ENCODE results near the gene LOXL4. TPM values are rescaled to one million over a fixed set of nuclear protein-coding genes. Genes with fewer than 3 reads are reported as not detected.

The LOXL4 gene
- total RNA-seq, 1 donor from 2014 or later: not detected

GRCh38 chr10:98264378-98265065, 3.5 kb downstream of the LOXL4 start:
- peaks cover 16% of the 10 kb centered on the region for H3K27me3 Mint-ChIP-seq
- TF ChIP-seq CTCF (IDR thresholded peaks at IDR 0.05): no peak
- H3K4me3 Mint-ChIP-seq: no peak overlapping the region
- intact Hi-C loops (cut with micrococcal nuclease): no loop called here
- DNase-seq (no peak), ATAC-seq (ENCODE audit: low read depth) (no peak)
- no peaks in the 10 kb centered on the region for H3K36me3 Mint-ChIP-seq (ENCODE audit: low read depth)
- no peak overlapping the region for H3K27ac Mint-ChIP-seq
- CTCF ChIA-PET: no interaction called here
- POLR2A ChIA-PET: no interaction called here
- peaks cover 10% of the 10 kb centered on the region for H3K4me1 Mint-ChIP-seq
- H3K9me3 Mint-ChIP-seq: no peaks in the 10 kb centered on the region

DNA sequence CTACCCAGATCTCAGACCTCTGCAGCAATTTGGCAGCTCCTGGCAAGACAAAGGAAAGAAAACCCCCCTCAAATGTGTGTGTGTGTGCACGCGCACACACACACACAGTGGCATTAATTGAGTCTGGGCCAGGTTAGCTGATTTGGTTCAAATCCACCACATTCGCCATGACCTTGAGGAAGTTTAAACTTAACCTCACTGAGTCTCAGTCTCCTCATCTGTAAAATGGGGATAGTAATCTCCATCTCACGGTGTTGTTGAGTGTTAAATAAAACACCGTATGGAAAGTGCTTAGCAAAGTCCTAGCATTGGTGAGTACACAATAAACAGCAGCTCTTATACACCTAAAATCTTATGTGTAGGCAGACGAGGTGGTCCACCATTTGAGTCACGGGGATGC, 4.9 kb downstream of the LOXL4 start:
- POLR2A ChIA-PET: no interaction called here

GRCh38 chr10:98262571-98262970, 5.4 kb downstream of the LOXL4 start:
- ATAC-seq (ENCODE audit: low read depth) (no peak), DNase-seq (no peak)
- peaks cover 2% of the 10 kb centered on the region for H3K4me1 Mint-ChIP-seq
- H3K9me3 Mint-ChIP-seq: no peaks in the 10 kb centered on the region
- ChIA-PET CTCF (no interaction called here), POLR2A (no interaction called here)
- intact Hi-C loops (cut with micrococcal nuclease): no loop called here
- H3K36me3 Mint-ChIP-seq (ENCODE audit: low read depth): no peaks in the 10 kb centered on the region
- no peak overlapping the region for H3K4me3 Mint-ChIP-seq
- TF ChIP-seq CTCF (IDR thresholded peaks at IDR 0.05): no peak
- H3K27ac Mint-ChIP-seq: no peak overlapping the region
- H3K27me3 Mint-ChIP-seq: peaks cover 10% of the 10 kb centered on the region

More for the DNA sequence above, 4.9 kb downstream of the LOXL4 start:
- Mint-ChIP-seq H3K9me3 (no peaks in the 10 kb centered on the region), H3K27me3 (peaks cover 10% of the 10 kb centered on the region), H3K4me3 (no peak overlapping the region), H3K36me3 (ENCODE audit: low read depth) (no peaks in the 10 kb centered on the region), H3K27ac (no peak overlapping the region), H3K4me1 (peaks cover 5% of the 10 kb centered on the region)
- no peak for DNase-seq
- CTCF ChIA-PET: no interaction called here
- TF ChIP-seq CTCF (IDR thresholded peaks at IDR 0.05): no peak
- intact Hi-C loops (cut with micrococcal nuclease): no loop called here
- no peak for ATAC-seq (ENCODE audit: low read depth)

DNA sequence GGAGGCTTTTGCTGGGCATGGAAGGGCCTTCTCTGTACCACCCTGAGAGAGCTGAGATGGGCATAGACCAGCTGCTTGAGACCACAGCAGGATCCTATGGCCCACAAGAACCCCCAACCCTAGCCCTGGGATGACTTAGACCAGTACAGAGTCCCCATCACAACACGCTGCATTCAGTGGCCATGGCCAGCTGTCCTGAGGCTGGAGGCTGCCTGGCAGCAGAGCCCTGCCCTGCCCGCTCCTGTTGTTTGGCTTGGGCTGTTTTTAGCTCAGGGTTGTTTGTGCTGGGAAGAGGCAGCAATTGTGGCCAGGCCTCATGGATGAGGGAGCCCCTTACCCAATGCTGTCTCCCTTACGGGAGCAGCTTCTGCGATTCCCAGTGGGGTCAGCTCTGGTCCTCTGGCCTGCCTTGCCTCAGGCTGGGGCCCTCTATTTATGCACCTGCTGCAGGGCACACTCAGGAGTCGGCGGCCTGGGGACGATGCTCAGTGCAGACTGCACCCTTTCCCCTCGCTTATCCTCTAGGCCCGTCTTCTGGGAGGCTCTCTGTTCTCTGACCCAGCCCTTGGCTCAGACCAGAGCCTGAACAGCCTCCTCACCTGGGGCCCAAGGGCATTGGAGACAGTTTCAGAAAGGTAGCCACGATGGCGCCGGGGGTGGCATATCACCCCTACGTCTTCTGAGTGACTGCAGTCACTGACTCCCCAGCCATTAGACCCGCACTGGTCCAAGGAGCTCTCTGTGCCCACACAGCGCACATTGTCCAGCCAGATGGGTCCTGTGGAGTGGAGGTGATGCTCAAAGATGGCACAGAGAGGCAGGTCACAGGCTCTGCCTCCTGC, 6.3 kb downstream of the LOXL4 start:
- Mint-ChIP-seq H3K27ac (no peak overlapping the region), H3K9me3 (no peaks in the 10 kb centered on the region), H3K36me3 (ENCODE audit: low read depth) (no peaks in the 10 kb centered on the region), H3K27me3 (peaks cover 7% of the 10 kb centered on the region), H3K4me1 (no peaks in the 10 kb centered on the region), H3K4me3 (no peak overlapping the region)
- TF ChIP-seq CTCF (IDR thresholded peaks at IDR 0.05): no peak
- DNase-seq: no peak
- ATAC-seq (ENCODE audit: low read depth): no peak
- intact Hi-C loops (cut with micrococcal nuclease): no loop called here
- ChIA-PET CTCF (no interaction called here), POLR2A (no interaction called here)

DNA sequence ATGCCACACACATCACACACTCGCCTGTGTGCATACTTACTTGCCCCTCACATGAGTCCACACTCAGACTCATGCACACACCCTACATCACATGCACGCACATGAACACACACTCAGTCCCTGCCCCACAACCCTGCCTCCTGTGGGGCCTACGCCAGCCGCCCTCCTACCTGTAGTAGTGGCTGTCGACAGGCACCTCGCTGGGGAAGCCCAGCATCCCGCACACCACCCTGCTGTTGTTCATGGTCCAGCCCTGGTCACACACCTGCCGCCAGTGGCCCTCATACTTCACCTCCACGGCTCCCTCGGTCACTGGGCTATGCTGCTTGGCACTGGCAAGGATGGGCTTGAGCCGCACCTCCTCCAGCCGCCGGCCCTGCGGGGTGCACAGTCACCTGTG, 7.2 kb downstream of the LOXL4 start:
- Mint-ChIP-seq H3K9me3 (no peaks in the 10 kb centered on the region), H3K4me1 (no peaks in the 10 kb centered on the region), H3K36me3 (ENCODE audit: low read depth) (peaks cover 7% of the 10 kb centered on the region), H3K27me3 (peaks cover under 1% of the 10 kb centered on the region), H3K4me3 (no peak overlapping the region), H3K27ac (no peak overlapping the region)
- ATAC-seq (ENCODE audit: low read depth) (no peak), DNase-seq (no peak)
- CTCF ChIA-PET: no interaction called here
- TF ChIP-seq CTCF (IDR thresholded peaks at IDR 0.05): no peak
- POLR2A ChIA-PET: no interaction called here
- intact Hi-C loops (cut with micrococcal nuclease): no loop called here
